ES-I3 (cell line): ENCODE measurements around the gene BCL2L1.

ENCODE experiments used
- H3K36me3 ChIP-seq: 2 replicates; pipeline ENCODE4 v1.6.1; 2013; ENCODE audit warnings: mild to moderate bottlenecking, low read length, control low read depth, moderate library complexity; ENCODE audit not compliant: insufficient read depth
- H3K4me1 ChIP-seq: 2 replicates; pipeline ENCODE4 v1.6.1; 2013; ENCODE audit warnings: mild to moderate bottlenecking, control low read depth, low read length; ENCODE audit not compliant: insufficient read depth
- H3K9ac ChIP-seq: 2 replicates; pipeline ENCODE4 v1.6.1; 2013; ENCODE audit warnings: low read depth, mild to moderate bottlenecking, low read length, moderate library complexity
- H3K9me3 ChIP-seq: 2 replicates; pipeline ENCODE4 v1.6.1; 2013; ENCODE audit warnings: mild to moderate bottlenecking, low read length, moderate library complexity; ENCODE audit not compliant: control insufficient read depth, insufficient read depth

The BCL2L1 gene

DNA sequence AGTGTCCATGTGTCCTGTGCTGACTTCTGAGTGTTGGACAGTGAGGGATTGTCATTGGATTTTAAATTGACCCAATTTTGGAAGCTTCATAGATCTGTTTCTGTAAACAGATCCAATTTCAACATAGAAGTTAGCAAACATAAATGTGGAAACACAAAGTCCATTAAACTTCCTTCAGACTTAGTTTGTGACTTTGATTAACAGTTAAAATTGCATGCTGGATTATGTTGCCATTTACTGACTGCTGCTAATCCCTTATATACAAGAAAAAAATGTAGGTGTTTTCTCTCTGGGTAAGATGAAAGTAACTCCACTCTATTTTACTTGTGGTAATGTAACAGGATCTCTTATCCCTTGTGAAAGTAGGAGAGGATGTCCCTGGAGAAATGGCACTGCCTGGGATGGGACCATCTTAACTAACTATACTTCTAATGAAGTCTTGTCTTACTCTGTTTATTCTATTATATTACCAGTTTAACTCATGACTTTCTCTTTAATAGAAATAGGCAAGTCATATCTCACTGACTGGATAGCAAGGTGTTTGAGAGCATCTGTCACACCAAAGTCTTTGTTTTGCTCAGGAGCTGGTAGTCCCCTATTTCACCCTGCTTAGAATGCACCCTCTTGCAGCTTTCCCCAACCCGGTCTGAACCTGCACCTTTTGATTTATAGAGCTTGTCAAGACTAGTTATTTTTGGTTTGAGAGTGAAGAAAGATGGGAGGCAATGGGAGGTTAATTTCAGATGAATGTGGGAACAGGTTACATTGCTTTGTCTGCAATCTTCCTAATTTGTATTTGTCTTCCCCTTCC lies 23.6 kb upstream of the BCL2L1 start:
- Histone ChIP-seq H3K36me3 (no peaks in the 10 kb centered on the region; the same call in 1 of the 2 replicates), H3K4me1 (0 out of 2 replicates have a peak, but pooled peaks cover 3% of the 10 kb centered on the region), H3K9me3 (no peaks in the 10 kb centered on the region), H3K9ac (no peak overlapping the region)

DNA sequence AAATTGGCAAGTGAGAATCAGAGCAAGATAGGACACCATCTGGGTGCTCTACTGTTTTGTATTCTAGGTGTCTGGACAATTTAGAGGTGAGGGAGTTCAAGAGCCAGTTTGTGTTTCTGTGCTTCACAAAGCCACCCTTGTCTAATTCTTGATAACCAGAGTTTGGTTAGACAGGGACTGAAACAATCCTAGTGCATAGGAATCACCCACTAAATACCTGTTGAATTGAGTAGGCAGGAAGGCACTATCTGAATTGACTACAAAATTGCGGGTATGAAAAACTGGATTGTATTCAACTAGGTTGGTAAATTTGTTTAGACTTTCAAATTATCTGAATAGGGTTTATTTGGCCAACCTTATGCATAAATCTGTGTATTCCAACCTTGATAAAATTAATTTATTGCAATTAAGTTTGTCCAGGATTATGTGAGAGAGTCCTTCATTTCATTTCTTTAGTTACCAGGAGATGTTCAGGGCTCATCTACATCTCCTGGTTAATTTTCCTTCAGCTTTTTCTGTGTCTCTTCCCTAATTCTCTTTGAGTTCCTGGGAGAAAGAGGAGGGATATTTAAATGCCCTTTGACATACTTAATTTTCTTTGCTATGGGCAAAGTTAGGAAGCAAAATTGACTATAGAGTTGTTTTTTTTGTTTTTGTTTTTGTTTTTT lies 18.1 kb upstream of the BCL2L1 start:
- no peaks in the 10 kb centered on the region for H3K9me3 ChIP-seq
- peaks cover 10% of the 10 kb centered on the region; the same call in 1 of the 2 replicates for H3K4me1 ChIP-seq
- H3K36me3 ChIP-seq: no peaks in the 10 kb centered on the region; the same call in 1 of the 2 replicates
- H3K9ac ChIP-seq: peak overlapping the region; percentile 72

DNA sequence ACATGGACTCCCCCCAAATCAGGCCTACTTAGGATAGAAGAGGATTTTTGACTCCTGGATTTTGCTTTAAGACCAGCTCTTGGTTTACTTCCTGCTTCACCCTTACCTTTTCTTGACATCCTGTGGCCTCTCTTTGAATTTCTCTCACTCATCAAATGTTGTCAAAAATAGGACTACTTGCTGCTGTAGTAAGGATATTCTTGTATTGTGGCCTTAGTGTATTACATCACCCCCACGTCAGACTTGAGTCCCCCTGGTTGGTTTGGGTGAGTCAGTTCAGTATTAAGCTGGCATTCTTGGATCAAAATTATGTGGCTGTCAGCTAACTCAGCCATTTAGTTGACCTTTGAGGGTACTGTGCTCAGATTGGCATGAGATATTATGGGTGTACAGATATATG lies 17.5 kb upstream of the BCL2L1 start:
- Histone ChIP-seq H3K9ac (peak overlapping the region; percentile 72), H3K4me1 (peaks cover 10% of the 10 kb centered on the region; the same call in 1 of the 2 replicates), H3K36me3 (no peaks in the 10 kb centered on the region; the same call in 1 of the 2 replicates), H3K9me3 (no peaks in the 10 kb centered on the region)

DNA sequence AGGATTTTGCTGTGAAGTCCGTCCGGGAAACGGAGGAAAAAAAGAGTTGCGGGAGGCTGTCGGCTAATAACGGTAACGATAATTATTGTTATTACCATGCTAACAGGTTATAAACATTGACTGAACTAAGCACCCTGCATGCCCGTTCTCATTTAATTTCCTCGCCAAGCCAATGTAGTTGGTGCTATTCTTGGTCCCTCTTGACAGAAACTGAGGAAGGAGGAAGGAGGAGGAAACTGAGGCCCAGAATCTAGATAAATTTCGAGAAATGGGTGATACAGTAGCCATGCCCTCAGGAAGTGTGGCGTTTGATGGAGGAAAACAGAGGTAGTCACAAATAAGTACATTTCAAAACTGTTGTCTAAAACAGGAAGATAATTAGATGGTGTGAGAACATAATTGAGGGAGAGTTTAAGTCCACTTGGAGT lies 16.9 kb upstream of the BCL2L1 start:
- H3K9ac ChIP-seq: peak overlapping the region; percentile 72
- H3K4me1 ChIP-seq: peaks cover 10% of the 10 kb centered on the region; the same call in 1 of the 2 replicates
- no peaks in the 10 kb centered on the region for H3K9me3 ChIP-seq
- H3K36me3 ChIP-seq: no peaks in the 10 kb centered on the region; the same call in 1 of the 2 replicates

DNA sequence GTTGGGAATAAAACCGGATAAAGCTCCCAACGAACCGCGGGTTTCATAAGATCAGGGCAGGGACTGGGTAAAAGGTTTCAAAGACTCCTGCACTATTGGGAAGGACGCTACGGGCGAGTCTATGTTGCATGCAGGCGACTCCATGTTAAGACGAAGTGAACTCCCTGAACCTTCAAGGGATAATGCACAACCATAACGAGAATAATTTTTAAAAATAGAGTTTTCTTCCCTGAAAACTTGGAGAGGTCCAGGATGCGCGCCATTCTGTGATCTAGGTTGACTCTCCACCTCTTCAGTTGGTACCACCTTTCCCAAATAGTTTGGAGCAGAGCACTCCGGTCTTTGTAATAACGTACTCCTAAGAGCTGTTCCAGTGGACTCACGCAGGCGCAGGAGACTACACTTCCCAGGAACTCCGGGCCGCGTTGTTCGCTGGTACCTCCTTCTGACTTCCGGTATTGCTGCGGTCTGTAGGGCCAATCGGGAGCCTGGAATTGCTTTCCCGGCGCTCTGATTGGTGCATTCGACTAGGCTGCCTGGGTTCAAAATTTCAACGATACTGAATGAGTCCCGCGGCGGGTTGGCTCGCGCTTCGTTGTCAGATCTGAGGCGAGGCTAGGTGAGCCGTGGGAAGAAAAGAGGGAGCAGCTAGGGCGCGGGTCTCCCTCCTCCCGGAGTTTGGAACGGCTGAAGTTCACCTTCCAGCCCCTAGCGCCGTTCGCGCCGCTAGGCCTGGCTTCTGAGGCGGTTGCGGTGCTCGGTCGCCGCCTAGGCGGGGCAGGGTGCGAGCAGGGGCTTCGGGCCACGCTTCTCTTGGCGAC lies 16.3 kb upstream of the BCL2L1 start, which contains the start of gene TPX2:
Gene TPX2 (plus strand): TSS at position 562 of the 821 bp plus-strand sequence. CDS start 18,187 bp downstream, outside the sequence.
- Histone ChIP-seq H3K4me1 (peaks cover 10% of the 10 kb centered on the region; the same call in 1 of the 2 replicates), H3K9me3 (no peaks in the 10 kb centered on the region), H3K9ac (peak within 1 kb of the TSS; percentile 72), H3K36me3 (no peaks in the 10 kb centered on the region; the same call in 1 of the 2 replicates)

DNA sequence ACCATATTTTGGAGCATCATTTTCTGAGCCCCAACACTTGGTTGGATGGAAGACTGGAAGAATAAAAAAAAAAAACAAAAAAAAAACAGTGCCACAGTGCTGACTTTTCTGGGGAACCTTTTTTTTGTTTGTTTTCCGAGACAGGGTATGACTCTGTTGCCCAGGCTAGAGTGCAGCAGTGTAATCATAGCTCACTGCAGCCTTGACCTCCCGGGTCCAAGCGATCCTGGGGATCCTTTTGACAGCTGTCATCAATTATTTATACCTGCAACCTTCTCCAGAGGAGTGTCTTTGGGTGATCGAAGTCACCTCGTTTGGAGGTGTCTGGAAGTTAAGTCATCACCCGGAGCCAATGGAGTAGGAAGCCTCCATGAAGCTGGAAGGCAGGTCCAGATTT lies 8.7 kb upstream of the BCL2L1 start:
- H3K9me3 ChIP-seq: no peaks in the 10 kb centered on the region
- no peaks in the 10 kb centered on the region for H3K36me3 ChIP-seq
- no peaks in the 10 kb centered on the region for H3K4me1 ChIP-seq
- no peak overlapping the region for H3K9ac ChIP-seq

DNA sequence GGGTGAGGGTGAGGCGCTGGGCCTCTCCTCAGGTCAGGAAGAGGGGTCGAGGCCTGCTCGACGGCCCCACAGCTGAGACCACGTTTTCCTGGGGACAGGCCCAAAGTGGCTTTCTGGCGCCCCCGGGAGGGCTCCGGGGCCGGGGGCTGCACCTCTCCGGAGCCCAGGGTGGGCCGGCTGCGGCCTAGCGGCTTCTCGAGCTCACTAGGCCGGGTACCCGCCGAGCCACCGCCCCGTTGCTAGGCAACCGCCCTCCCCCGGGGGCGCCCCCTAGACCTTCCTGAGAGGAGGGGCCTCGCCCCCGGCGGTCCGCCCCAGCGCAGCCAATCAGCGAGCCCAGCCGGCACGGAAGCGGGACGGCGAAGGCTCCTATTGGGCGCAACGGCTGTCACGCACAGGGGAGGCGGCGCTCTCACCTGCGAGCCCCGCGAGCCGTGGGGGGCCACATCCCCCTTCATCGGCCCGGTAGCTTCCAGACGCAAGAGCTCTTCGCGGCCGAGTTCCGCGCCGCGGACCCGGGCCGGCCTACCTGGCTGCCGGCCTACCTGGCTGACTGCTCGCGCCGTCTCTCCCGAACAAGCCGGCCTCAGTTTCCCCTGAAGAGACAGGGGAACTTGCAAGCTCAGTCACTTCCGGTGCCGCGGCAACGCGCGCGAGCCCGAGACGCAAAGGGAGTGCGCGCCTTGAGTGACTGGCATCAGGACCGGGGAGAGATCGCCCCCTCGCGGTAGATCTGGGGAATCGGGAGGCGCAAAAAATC lies 831 bp upstream of the BCL2L1 start:
- Histone ChIP-seq H3K36me3 (peaks cover 24% of the 10 kb centered on the region), H3K9me3 (no peaks in the 10 kb centered on the region), H3K9ac (peak overlapping the region; percentile 85), H3K4me1 (peaks cover 16% of the 10 kb centered on the region)

DNA sequence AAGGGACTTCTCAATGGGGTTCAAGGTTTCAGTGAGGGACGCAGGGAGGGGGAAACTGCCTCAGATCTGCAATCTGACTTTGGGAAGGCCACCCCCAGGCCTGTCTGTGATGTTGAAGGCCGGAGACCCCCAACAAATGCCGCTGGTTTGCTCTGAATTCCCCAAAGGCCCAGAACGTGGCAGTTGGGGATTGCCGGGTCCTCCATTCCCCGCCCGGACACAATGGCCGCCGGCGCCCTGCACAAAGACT lies 326 bp upstream of the BCL2L1 start:
- Histone ChIP-seq H3K9me3 (no peaks in the 10 kb centered on the region), H3K36me3 (peaks cover 24% of the 10 kb centered on the region), H3K9ac (peak overlapping the region; percentile 85), H3K4me1 (peaks cover 17% of the 10 kb centered on the region)

DNA sequence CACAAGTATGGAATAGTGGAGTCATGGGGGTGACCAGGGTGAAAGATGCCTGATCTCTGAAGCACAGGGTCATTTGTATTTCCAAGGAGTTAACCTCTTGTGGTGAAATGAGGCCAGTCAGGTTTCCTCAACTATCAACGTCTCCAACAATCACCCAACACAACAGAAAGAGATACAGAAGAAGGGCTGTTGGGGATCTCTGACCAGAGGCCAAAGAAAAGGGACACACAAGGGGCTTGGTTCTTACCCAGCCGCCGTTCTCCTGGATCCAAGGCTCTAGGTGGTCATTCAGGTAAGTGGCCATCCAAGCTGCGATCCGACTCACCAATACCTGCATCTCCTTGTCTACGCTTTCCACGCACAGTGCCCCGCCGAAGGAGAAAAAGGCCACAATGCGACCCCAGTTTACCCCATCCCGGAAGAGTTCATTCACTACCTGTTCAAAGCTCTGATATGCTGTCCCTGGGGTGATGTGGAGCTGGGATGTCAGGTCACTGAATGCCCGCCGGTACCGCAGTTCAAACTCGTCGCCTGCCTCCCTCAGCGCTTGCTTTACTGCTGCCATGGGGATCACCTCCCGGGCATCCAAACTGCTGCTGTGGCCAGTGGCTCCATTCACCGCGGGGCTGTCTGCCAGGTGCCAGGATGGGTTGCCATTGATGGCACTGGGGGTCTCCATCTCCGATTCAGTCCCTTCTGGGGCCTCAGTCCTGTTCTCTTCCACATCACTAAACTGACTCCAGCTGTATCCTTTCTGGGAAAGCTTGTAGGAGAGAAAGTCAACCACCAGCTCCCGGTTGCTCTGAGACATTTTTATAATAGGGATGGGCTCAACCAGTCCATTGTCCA lies 1.0 kb downstream of the BCL2L1 start:
- peaks cover 27% of the 10 kb centered on the region for H3K36me3 ChIP-seq

DNA sequence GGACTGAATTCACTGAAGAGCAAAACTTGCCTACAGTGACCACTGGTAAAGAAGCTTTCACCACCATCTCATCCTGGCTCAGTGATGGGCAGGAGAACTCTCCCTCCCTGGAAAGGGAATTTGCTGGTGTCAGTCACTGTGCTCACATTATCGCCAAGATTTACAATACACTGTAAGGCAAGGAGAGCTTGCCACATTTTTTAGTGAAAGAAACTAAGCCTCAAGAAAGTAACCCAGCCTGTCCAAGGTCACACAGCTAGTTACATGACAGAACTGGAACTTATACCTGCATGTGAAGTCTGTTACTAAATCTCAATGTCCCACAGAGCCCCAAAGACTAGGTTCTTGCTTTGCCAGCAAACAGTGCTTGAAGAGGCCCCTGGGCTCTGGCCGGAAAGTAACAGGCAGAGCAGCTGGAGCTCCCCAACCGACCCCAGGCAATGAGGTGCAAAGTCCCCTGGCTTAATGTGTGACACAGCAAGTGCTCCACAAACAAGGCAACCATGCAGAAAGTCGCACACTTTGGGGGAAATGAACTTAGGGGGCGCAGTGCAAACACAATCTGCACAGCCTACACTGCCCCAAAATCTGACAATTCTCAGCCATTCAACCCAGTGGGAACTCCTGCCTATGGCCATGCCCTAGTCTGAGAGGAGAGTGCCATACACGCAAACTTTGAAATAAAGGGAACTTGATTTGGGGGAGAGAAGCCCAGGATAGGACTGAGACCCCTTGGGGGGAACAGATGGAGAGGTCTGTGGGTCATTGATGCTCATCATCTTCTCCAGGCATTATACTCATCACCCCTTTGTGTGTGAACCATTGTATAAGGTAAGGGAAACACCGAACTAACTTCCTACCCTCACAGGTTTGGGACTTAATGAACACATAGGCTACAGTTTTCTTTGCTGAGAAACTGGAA lies 1.9 kb downstream of the BCL2L1 start:
- peak overlapping the region; percentile 85 for H3K9ac ChIP-seq
- peaks cover 28% of the 10 kb centered on the region for H3K36me3 ChIP-seq
- peaks cover 33% of the 10 kb centered on the region for H3K4me1 ChIP-seq
- no peaks in the 10 kb centered on the region for H3K9me3 ChIP-seq

More for the DNA sequence above, 1.0 kb downstream of the BCL2L1 start:
- Histone ChIP-seq H3K9ac (peak overlapping the region; percentile 85), H3K9me3 (no peaks in the 10 kb centered on the region), H3K4me1 (peaks cover 27% of the 10 kb centered on the region)

DNA sequence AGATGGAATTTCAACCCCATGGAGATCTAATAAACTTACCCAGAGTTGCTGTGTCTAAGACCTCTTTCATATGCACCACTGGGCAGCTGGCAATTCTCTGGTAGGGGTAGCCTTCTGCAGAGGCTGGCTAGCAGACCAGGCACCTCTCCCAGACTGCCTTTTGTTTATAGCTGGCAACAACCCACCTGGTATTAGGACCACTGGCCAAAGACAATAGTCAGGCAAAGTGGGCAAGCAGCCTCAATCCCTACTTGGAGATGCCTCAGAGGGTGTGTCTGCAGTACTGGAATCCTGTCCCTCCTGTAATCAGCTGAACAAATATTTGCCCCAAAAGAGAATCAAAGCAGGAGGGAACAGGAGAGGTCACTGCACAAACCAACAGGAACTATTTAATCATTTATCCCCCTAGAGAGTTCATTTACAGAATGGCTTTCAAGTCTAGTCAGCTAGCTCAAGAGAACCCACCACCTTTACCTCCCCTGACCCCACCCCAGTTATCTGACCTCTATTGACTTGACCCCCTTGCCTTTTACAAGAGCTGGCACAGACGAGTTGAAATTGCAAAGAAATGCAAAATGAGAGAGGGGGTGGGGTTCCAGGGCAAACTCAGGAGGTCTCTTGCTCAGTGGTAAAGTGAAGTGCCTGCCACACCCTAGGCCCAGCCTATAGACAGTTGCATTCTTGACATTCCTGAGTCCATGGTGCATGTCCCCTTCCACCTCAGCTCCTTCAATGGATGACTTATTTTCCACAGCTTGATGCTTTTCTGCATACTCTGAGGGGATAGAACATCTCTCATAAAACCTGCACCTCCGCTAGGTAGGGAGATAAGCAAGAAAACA lies 2.8 kb downstream of the BCL2L1 start:
- peaks cover 33% of the 10 kb centered on the region for H3K4me1 ChIP-seq
- H3K9me3 ChIP-seq: no peaks in the 10 kb centered on the region
- H3K9ac ChIP-seq: peak overlapping the region; percentile 85
- H3K36me3 ChIP-seq: peaks cover 28% of the 10 kb centered on the region
